Measurements from ENCODE around the gene SMG7.

Gene SMG7

GRCh38 chr1:183565261-183565660 lies 93.0 kb downstream of the SMG7 start:
- DNase-seq (ENCODE audit: low spot score) = no peak

GRCh38 chr1:183566026-183566425 lies 93.7 kb downstream of the SMG7 start:
- DNase-seq (ENCODE audit: low spot score) = peak; percentile 56

- peak; percentile 88 for DNase-seq (ENCODE audit: low spot score)
These were observed 95.3 kb downstream of the SMG7 start for GRCh38 chr1:183567584-183567983.

GRCh38 chr1:183568176-183569021 lies 96.1 kb downstream of the SMG7 start:
- DNase-seq (ENCODE audit: low spot score) = no peak

- DNase-seq (ENCODE audit: low spot score) = peak; percentile 91
These were observed 96.8 kb downstream of the SMG7 start for GRCh38 chr1:183569141-183569540.

GRCh38 chr1:183569801-183570200 lies 97.5 kb downstream of the SMG7 start:
- no peak for DNase-seq (ENCODE audit: low spot score)

GRCh38 chr1:183570451-183570850 lies 98.2 kb downstream of the SMG7 start:
- DNase-seq (ENCODE audit: low spot score) = no peak

- DNase-seq (ENCODE audit: low spot score) = peak; percentile 65
These were observed 99.5 kb downstream of the SMG7 start for GRCh38 chr1:183571678-183572268.

GRCh38 chr1:183572721-183573120 lies 100.4 kb downstream of the SMG7 start:
- DNase-seq (ENCODE audit: low spot score) = no peak

- DNase-seq (ENCODE audit: low spot score) = no peak
These were observed 103.3 kb downstream of the SMG7 start for GRCh38 chr1:183575606-183576005.

GRCh38 chr1:183576537-183576936 lies 104.2 kb downstream of the SMG7 start:
- no peak for DNase-seq (ENCODE audit: low spot score)

- DNase-seq (ENCODE audit: low spot score) = no peak
These were observed 105.7 kb downstream of the SMG7 start for GRCh38 chr1:183577897-183578465.

- DNase-seq (ENCODE audit: low spot score) = no peak
These were observed 106.6 kb downstream of the SMG7 start for GRCh38 chr1:183578856-183579255.

- DNase-seq (ENCODE audit: low spot score) = peak; percentile 72
These were observed 108.0 kb downstream of the SMG7 start for GRCh38 chr1:183580281-183580682.

GRCh38 chr1:183582021-183582713 lies 109.9 kb downstream of the SMG7 start:
- no peak for DNase-seq (ENCODE audit: low spot score)

GRCh38 chr1:183583466-183583865 lies 111.2 kb downstream of the SMG7 start:
- no peak for DNase-seq (ENCODE audit: low spot score)

- no peak for DNase-seq (ENCODE audit: low spot score)
These were observed 111.8 kb downstream of the SMG7 start for GRCh38 chr1:183584147-183584546.

GRCh38 chr1:183585038-183585437 lies 112.7 kb downstream of the SMG7 start:
- no peak for DNase-seq (ENCODE audit: low spot score)

- DNase-seq (ENCODE audit: low spot score) = no peak
These were observed 114.2 kb downstream of the SMG7 start for GRCh38 chr1:183586455-183586854.

- no peak for DNase-seq (ENCODE audit: low spot score)
These were observed 114.6 kb downstream of the SMG7 start for GRCh38 chr1:183586926-183587325.

GRCh38 chr1:183588827-183589226 lies 116.5 kb downstream of the SMG7 start:
- no peak for DNase-seq (ENCODE audit: low spot score)

- DNase-seq (ENCODE audit: low spot score) = no peak
These were observed 117.1 kb downstream of the SMG7 start for GRCh38 chr1:183589384-183589783.

GRCh38 chr1:183589874-183590243 lies 117.6 kb downstream of the SMG7 start:
- DNase-seq (ENCODE audit: low spot score) = no peak

Data from kidney tubule cell (primary cell).